ENCODE data around the gene LINC00632. TPM values are rescaled to one million over a fixed set of nuclear protein-coding genes. Genes with fewer than 3 reads are reported as not detected.

LINC00632 gene
- total RNA-seq, 4 donors from 2014 or later, result 10.3 to 64.4 (median 17.5) TPM

DNA sequence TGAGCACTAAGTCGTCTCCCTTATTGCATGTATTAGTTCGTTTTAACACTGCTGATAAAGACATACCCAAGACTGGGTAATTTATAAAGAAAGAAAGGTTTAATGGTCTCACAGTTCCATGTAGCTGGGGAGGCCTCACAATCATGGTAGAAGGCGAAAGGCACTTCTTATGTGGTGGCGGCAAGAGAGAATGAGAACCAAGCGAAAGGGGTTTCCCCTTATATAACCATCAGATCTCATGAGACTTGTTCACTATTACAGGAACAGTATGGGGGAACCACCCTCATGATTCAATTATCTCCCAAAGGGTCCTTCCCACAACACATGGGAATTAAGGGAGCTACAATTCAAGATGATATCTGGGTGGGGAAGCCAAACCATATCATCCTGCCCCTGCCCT, 85.1 kb downstream of the LINC00632 start:
- TF ChIP-seq POLR2A (IDR thresholded peaks at IDR 0.05), result no peak
- TF ChIP-seq, protein P1, sequence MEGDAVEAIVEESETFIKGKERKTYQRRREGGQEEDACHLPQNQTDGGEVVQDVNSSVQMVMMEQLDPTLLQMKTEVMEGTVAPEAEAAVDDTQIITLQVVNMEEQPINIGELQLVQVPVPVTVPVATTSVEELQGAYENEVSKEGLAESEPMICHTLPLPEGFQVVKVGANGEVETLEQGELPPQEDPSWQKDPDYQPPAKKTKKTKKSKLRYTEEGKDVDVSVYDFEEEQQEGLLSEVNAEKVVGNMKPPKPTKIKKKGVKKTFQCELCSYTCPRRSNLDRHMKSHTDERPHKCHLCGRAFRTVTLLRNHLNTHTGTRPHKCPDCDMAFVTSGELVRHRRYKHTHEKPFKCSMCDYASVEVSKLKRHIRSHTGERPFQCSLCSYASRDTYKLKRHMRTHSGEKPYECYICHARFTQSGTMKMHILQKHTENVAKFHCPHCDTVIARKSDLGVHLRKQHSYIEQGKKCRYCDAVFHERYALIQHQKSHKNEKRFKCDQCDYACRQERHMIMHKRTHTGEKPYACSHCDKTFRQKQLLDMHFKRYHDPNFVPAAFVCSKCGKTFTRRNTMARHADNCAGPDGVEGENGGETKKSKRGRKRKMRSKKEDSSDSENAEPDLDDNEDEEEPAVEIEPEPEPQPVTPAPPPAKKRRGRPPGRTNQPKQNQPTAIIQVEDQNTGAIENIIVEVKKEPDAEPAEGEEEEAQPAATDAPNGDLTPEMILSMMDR (IDR thresholded peaks at IDR 0.05), result no peak

DNA sequence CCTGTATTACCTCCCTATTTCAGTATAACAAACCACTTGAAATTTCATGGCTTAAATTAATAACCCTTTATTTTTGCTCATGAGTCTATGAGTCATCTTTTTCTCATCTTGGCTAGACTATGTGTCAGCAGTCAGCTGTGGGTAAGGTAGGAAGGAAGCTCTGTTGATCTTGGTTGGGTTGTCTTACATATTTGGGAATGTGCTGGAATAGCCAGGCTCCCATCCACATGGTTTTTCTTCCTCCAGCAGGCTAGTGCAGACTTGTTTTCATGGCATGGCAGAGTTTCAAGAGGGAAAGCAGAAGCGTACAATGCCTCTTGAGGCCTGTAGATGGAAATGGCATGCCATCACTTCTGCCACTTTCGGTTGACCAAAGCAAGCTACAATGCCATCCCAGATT, 89.7 kb downstream of the LINC00632 start:
- H3K27ac ChIP-seq, result no peak overlapping the region
- TF ChIP-seq, protein P1 (IDR thresholded peaks at IDR 0.05), result no peak
- no peak for TF ChIP-seq POLR2A (IDR thresholded peaks at IDR 0.05)
- H3K4me1 ChIP-seq, result no peaks in the 10 kb centered on the region
- H3K27me3 ChIP-seq, result no peaks in the 10 kb centered on the region
- no peak for DNase-seq
- H3K36me3 ChIP-seq, result no peaks in the 10 kb centered on the region
- no peak overlapping the region for H3K4me3 ChIP-seq
- no peaks in the 10 kb centered on the region for H3K9me3 ChIP-seq

More for the DNA sequence above, 85.1 kb downstream of the LINC00632 start:
- Histone ChIP-seq H3K36me3 (no peaks in the 10 kb centered on the region), H3K4me3 (no peak overlapping the region), H3K9me3 (no peaks in the 10 kb centered on the region), H3K4me1 (no peaks in the 10 kb centered on the region), H3K27me3 (no peaks in the 10 kb centered on the region), H3K27ac (no peak overlapping the region)
- DNase-seq, result no peak

DNA sequence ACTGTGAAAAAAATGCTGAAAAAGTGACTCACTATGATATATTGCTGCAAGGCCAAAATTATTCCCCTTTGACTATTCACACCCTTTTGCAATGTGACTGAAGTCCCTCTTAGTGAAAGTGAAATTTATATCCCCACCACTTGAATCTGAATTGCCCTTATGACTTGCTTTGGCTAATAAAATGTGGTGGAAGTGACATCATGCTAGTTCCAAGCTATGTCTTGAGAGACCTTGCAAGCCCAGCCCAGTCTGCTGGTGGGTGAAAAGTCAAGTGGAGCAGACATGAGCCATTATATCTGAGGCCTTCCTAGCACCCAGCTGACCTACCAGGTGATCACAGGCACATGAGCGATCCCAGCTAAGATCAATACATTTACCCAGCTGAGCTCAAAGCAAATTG, 94.7 kb downstream of the LINC00632 start:
- TF ChIP-seq POLR2A (IDR thresholded peaks at IDR 0.05), result no peak
- TF ChIP-seq, protein P1 (IDR thresholded peaks at IDR 0.05), result no peak
- H3K36me3 ChIP-seq, result no peaks in the 10 kb centered on the region

GRCh38 chrX:140815868-140816267, 106.3 kb downstream of the LINC00632 start:
- Histone ChIP-seq H3K9me3 (no peaks in the 10 kb centered on the region), H3K4me3 (no peak overlapping the region), H3K36me3 (no peaks in the 10 kb centered on the region), H3K27me3 (no peaks in the 10 kb centered on the region), H3K27ac (no peak overlapping the region), H3K4me1 (no peaks in the 10 kb centered on the region)
- DNase-seq, result no peak
- no peak for TF ChIP-seq POLR2A (IDR thresholded peaks at IDR 0.05)
- TF ChIP-seq, protein P1 (IDR thresholded peaks at IDR 0.05), result no peak

More for the DNA sequence above, 94.7 kb downstream of the LINC00632 start:
- DNase-seq, result no peak
- Histone ChIP-seq H3K27me3 (no peaks in the 10 kb centered on the region), H3K27ac (no peak overlapping the region), H3K4me3 (no peak overlapping the region), H3K4me1 (no peaks in the 10 kb centered on the region), H3K9me3 (no peaks in the 10 kb centered on the region)

DNA sequence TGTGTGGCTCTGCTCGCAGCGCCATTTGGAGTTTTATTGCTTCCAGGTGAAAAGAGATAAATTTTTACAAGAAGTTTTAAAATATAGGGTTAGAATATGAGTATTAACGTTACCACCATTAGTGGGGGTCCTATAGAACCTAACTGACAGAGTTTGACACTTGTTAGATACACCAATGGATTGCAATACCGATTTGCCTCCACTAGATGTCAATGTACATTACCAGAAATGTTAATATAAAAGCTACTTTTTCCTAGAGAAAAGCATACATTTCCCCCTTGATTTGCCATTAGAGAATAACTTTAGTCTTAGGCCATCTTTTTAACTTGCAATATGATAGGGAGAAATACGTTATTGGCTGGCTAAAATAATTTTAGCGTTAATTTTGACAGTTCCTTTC, 108.4 kb downstream of the LINC00632 start:
- TF ChIP-seq POLR2A (IDR thresholded peaks at IDR 0.05), result no peak
- TF ChIP-seq, protein P1 (IDR thresholded peaks at IDR 0.05), result peak in 2 of 6 experiments; percentile 12 to 20
- no peak for DNase-seq
- no peak overlapping the region for H3K27ac ChIP-seq

GRCh38 chrX:140821280-140821679, 111.7 kb downstream of the LINC00632 start:
- TF ChIP-seq, protein P1 (IDR thresholded peaks at IDR 0.05), result no peak
- TF ChIP-seq POLR2A (IDR thresholded peaks at IDR 0.05), result no peak
- no peaks in the 10 kb centered on the region for H3K4me1 ChIP-seq
- no peak overlapping the region for H3K27ac ChIP-seq
- no peaks in the 10 kb centered on the region for H3K9me3 ChIP-seq
- no peaks in the 10 kb centered on the region for H3K27me3 ChIP-seq
- H3K4me3 ChIP-seq, result no peak overlapping the region
- no peak for DNase-seq
- no peaks in the 10 kb centered on the region for H3K36me3 ChIP-seq

More for the DNA sequence above, 108.4 kb downstream of the LINC00632 start:
- no peaks in the 10 kb centered on the region for H3K27me3 ChIP-seq
- no peaks in the 10 kb centered on the region for H3K9me3 ChIP-seq
- H3K36me3 ChIP-seq, result no peaks in the 10 kb centered on the region
- H3K4me3 ChIP-seq, result no peak overlapping the region
- no peaks in the 10 kb centered on the region for H3K4me1 ChIP-seq
